CD4-positive, alpha-beta T cell treated with Interleukin-4 for 4 hours (primary cell): ENCODE measurements around the gene SLC35E3.
A peak's percentile ranks its signal among the peaks of the same experiment; 100 is the strongest.

Experiments used
- DNase-seq: peaks from one replicate; pipeline ENCODE4 v3.0.0-alpha.2; 2020

The SLC35E3 gene

GRCh38 chr12:68745904-68746571, at the start of gene SLC35E3:
SLC35E3 (plus strand) TSS chr12:68746176; CDS start chr12:68746378, 202 bp downstream.
- peak; percentile 90 for DNase-seq

GRCh38 chr12:68699486-68699885, 46.5 kb upstream of the SLC35E3 start:
- DNase-seq, result no peak

DNA sequence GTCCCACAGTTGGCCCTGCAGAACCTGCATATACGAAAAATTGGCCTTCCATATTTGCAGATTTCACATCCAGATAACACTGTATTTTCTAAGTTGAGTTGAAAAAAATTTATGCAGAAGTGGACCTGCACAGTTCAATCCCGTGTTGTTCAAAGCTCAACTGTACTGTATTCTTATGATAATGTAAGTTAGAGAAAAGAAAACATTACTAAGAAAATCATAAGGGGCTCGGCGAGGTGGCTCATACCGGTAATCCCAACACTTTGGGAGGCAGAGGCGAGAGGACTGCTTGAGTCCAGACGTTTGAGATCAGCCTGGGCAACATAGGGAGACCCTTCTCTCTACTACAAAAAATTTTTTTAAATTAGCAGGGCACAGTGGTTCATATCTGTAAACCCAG, 18.2 kb upstream of the SLC35E3 start:
- DNase-seq, result no peak

DNA sequence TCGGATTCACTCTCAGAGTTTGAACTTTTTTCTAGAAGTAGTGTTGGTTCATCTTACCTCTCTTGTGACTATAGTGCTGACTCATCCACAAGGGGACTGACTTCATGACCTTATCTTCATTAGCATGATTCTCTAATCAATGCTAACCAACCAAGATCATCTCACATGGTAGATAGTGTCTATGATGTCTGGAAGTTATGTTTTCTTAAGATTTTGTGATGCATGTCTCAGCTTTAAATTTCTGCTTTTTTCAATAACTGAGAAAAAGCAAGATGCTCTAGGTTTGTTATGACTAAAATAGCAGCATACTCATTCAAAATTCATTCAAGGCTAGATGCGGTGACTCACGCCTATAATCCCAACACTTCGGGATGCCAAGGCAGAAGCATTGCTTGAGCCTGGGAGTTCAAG, 12.3 kb upstream of the SLC35E3 start:
- no peak for DNase-seq

DNA sequence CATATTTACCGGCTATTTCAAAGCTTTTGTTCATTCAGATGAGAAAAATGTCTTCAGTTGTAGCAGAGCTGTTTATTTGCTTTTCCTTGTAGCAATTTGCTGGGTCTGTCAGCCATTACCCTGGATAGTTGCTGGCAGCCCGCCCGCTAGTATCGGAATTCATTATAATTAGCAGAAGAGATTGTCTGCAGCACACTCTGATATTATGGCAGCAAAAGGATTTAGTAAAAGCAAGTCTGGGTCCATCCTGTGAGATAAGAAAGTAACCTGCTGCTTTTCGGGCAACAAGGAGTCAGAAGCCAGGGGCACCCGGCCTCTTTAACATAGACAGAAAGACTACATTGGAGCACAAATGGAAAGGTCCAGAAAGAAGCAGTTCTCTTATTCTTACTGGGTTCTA, 6.1 kb upstream of the SLC35E3 start:
- no peak for DNase-seq

- no peak for DNase-seq
Observed at GRCh38 chr12:68743356-68743755, 2.6 kb upstream of the SLC35E3 start.

DNA sequence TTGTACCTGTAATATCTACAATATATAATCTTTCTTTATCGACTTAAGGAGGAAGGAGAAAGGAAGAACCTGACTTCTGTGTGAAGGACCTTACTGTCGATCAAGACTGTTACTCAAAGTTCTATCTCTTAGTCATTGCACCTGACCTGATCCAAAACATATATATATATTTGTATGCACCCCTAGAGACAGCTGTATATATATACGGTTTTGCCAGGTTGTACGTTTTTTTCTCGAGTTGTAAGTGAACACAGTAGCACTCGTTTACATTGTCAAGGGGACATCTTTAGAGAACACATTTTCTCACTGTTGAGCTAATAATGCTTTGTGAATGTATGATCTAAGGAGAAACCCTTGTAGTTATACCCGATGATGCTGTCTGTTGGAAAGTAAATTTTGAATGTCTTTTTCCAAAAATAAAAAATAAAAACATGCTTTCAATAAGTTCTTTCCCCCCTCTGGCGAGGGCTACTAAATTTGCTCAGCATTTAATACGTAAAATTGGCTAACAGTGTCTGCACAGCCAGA, 536 bp upstream of the SLC35E3 start:
- DNase-seq, result no peak

DNA sequence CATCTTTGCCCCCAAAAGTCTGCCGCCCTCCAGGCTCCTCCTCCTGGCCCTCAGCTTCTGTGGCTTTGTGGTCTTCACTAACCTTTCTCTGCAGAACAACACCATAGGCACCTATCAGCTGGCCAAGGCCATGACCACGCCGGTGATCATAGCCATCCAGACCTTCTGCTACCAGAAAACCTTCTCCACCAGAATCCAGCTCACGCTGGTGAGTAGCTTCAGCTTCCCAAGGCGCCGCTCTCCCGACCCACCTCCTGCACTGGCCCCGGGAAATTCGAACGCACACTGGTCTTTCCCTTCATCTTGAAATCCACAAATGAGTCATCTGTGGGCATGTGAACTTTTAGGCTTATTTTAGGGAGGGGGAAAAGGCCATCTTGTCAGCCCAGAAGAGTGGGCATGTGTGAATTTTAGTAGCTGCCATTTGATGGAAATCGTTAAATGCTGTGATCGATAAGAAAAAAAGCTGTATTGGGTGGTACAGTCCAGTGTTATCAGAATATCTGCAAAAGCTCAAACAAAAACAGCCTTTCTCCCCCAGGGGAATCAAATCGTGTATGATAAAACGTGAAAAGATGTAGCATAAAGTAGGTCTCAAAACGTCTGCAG, 700 bp downstream of the SLC35E3 start:
- peak; percentile 33 for DNase-seq

- no peak for DNase-seq
Observed at GRCh38 chr12:68749443-68749842, 3.5 kb downstream of the SLC35E3 start.

- no peak for DNase-seq
Observed at GRCh38 chr12:68749861-68750260, 3.9 kb downstream of the SLC35E3 start.

- no peak for DNase-seq
Observed at GRCh38 chr12:68750506-68750905, 4.5 kb downstream of the SLC35E3 start.

DNA sequence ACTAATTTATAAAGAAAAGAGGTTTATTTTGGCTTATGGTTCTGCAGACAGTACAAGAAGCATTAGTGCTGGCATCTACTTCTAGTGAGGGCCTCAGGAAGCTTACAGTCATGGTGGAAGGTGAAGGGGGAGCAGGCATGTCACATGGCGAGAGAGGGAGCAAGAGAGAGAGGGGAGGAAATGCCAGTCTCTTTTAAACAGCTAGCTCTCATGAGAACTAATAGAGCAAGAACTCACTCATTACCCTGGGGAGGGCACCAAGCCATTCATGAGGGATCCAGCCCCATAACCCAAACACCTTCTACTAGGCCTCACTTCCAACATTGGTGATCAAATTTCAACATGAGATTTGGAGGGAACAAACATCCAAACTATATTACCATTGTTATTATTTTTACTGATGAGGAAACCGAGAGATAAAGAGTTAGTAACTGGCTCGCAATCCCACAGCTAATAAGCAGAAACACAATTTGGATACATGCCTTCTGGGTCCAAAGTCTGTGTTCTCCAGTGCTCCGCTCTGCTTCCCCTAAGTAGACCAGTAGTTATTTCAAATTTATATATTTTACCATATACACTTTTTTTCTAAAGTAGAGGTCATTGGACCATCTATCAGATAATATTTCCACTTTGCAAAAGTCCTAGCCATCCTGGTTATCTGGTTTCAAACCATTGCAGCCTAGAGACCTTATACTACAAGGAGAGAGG, 9.7 kb downstream of the SLC35E3 start:
- DNase-seq, result no peak

- DNase-seq, result no peak
Observed at GRCh38 chr12:68759852-68760251, 13.9 kb downstream of the SLC35E3 start.

DNA sequence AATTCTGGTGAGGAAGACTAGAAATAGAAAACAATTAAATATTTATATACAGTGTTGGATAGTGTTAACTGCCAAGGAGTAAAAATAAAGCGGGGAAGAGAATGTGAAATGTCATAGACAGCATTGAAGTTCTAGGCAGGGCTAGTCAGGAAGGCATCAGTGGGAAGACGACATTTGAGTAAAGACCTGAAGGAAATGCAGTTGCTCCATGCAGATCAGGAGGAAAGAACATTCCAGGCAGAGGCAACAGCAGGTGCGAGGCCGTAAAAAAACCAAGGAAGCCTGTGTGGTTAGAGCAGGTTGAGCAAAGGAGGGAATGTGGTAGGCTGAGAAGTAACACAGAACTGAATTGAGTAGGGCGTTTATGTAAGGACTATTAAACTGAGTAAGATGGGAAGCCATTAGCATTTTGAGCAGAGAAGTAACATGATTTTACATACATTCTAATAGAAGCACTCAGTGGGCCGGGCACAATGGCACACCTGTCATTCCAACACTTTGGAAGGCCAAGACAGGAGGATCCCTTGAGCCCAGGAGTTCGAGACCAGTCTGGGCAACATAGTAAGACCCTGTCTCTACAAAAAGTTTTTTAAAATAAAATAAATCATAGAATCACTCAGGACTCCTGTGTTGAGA, 14.9 kb downstream of the SLC35E3 start:
- DNase-seq, result no peak

DNA sequence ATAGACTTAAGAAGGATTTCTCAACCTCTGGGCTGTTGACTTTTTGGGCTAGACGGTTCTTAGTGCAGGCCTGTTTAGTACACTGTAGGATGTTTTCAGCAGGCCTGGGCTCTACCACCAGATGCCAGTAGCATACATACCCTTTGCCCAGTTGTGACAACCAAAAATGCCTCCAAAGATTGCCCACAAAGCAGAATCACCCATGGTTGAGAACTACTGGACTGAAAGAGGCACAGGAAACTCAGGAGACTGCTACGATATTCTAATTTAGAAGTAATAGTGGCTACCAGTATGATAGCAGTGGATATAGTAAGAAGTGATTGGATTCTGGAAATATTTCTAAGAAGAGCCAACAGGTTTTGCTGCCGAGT, 15.5 kb downstream of the SLC35E3 start:
- DNase-seq, result no peak

- no peak for DNase-seq
Observed at GRCh38 chr12:68761901-68762630, 16.1 kb downstream of the SLC35E3 start.

DNA sequence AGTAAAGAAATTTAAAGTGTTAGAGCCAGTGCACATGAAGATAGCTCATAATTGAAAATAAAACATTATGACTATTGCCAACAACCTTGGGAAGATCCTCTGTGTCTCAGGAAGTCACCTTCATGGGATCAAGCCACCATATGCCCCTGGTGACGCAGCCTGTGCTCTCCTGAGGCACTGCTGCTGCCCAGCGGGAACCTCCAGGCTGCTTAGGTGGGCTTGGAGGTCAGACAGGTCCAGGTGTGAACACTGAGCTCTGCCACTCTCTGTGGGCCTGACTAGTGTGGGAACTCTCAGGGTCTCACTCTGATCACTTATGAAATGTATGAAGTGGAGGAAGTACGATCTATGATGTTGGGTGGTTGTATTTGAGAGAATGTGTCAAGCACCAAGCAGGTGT, 16.7 kb downstream of the SLC35E3 start:
- DNase-seq, result no peak

GRCh38 chr12:68765696-68766095, 19.7 kb downstream of the SLC35E3 start:
- DNase-seq, result no peak

- DNase-seq, result no peak
Observed at GRCh38 chr12:68766646-68767045, 20.7 kb downstream of the SLC35E3 start.

- DNase-seq, result no peak
Observed at GRCh38 chr12:68767191-68767590, 21.2 kb downstream of the SLC35E3 start.

GRCh38 chr12:68768431-68768939, 22.5 kb downstream of the SLC35E3 start:
- no peak for DNase-seq

GRCh38 chr12:68769941-68770340, 24.0 kb downstream of the SLC35E3 start:
- DNase-seq, result no peak
